GM12878 (cell line): ENCODE data around the gene NFKBIZ. TPM values are rescaled to one million over a fixed set of nuclear protein-coding genes. Genes with fewer than 3 reads are reported as not detected.
A peak's percentile ranks its signal among the peaks of the same experiment; 100 is the strongest.

Experiments
- ATAC-seq: fragments of 200-7000 bp; cut with Tn5 transposase; 3 replicates; pipeline ENCODE4 v1.9.1; 2020; ENCODE audit warnings: mild to moderate bottlenecking, moderate library complexity
- BruUV-seq: library from RNA; stranded (reverse); fragments of 400-500 nt; replicated peaks from 2 replicates; lab custom pipeline; 2021; lab: Mats Ljungman, UMichigan
- CTCF ChIA-PET: fragments of 300-600 bp; sonication (Branson Sonifier 250); formaldehyde crosslinking; extraction: SDS; loops from one replicate; lab custom pipeline; 2021; ENCODE audit warnings: inconsistent platforms; lab: Yijun Ruan, JAX
- POLR2A ChIA-PET: fragments of 350-600 bp; formaldehyde crosslinking; extraction: SDS; loops from one replicate; lab custom pipeline; 2021; ENCODE audit warnings: inconsistent platforms; lab: Charles Lee
- RAD21 ChIA-PET: fragments of 300-600 bp; sonication (Branson Sonifier 250); formaldehyde crosslinking; loops from one replicate; lab custom pipeline; 2023; ENCODE audit warnings: antibody characterized with exemption; ENCODE audit not compliant: unreplicated experiment; lab: Charles Lee
- SMC1A ChIA-PET: fragments of 300-600 bp; sonication (Branson Sonifier 250); formaldehyde crosslinking; loops from one replicate; lab custom pipeline; 2023; ENCODE audit not compliant: unreplicated experiment, uncharacterized antibody; lab: Charles Lee
- DNase-seq: peaks from one replicate; pipeline ENCODE4 v3.0.0-alpha.2; 2011; ENCODE audit warnings: low read depth, low spot score
- FAIRE-seq: peaks from 3 replicates; lab custom pipeline; 2011; peaks lifted over from hg19 to GRCh38; lab: Jason Lieb, UNC
- H2AFZ ChIP-seq: 2 replicates; pipeline ENCODE4 v1.6.0; 2011; ENCODE audit warnings: low read depth, low read length, control low read depth; ENCODE audit not compliant: control insufficient read depth
- H3K27ac ChIP-seq: 2 replicates; pipeline ENCODE4 v1.5.1; 2011; ENCODE audit warnings: control low read depth; ENCODE audit not compliant: control insufficient read depth, insufficient read depth
- H3K27me3 ChIP-seq, 2 experiments: replicated peaks in 1 of 2; 2 replicates each; pipeline versions ENCODE4 v1.6.0 to v1.6.1; 2011; ENCODE audit warnings: low read length in 1 of 2; ENCODE audit not compliant: control insufficient read depth in 2 of 2, insufficient read depth in 2 of 2
- H3K36me3 ChIP-seq, 2 experiments: 2 replicates each; pipeline ENCODE4 v1.5.1; 2011; ENCODE audit warnings: low read length in 1 of 2; ENCODE audit not compliant: control insufficient read depth in 2 of 2, insufficient read depth in 2 of 2
- H3K4me1 ChIP-seq: 2 replicates; pipeline ENCODE4 v1.6.1; 2011; ENCODE audit warnings: mild to moderate bottlenecking, low read length, moderate library complexity, mixed read lengths; ENCODE audit not compliant: control insufficient read depth, insufficient read depth
- H3K4me2 ChIP-seq: 2 replicates; pipeline ENCODE4 v1.6.0; 2011; ENCODE audit warnings: control low read depth; ENCODE audit not compliant: control insufficient read depth, insufficient read depth
- H3K4me3 ChIP-seq: fragments of 200-600 bp; sonication (generic); 2 replicates; pipeline ENCODE4 v1.5.1; 2016
- H3K79me2 ChIP-seq: 2 replicates; pipeline ENCODE4 v1.6.0; 2011; ENCODE audit warnings: low read length; ENCODE audit not compliant: control insufficient read depth, insufficient read depth
- H3K9ac ChIP-seq: 2 replicates; pipeline ENCODE4 v1.8.0; 2011; ENCODE audit warnings: low read length, control low read depth, mixed read lengths; ENCODE audit not compliant: control insufficient read depth, insufficient read depth
- H3K9me3 ChIP-seq: replicated peaks from 3 replicates; pipeline ENCODE4 v1.5.1; 2011; ENCODE audit warnings: mild to moderate bottlenecking, low read length; ENCODE audit not compliant: control insufficient read depth, insufficient read depth
- H4K20me1 ChIP-seq: 2 replicates; pipeline ENCODE4 v1.6.0; 2011; ENCODE audit not compliant: control insufficient read depth, insufficient read depth
- BMI1 ChIP-seq: fragments of 450-650 bp; IDR thresholded peaks from 2 replicates; pipeline ENCODE4 v1.6.1; 2016; ENCODE audit warnings: mild to moderate bottlenecking, moderate library complexity, borderline replicate concordance
- CREB1 ChIP-seq: IDR thresholded peaks from 2 replicates; pipeline ENCODE4 v1.6.1; 2012; ENCODE audit warnings: low read depth, mild to moderate bottlenecking, inconsistent platforms
- EZH2 ChIP-seq: IDR thresholded peaks from 2 replicates; pipeline ENCODE4 v1.6.1; 2012; ENCODE audit warnings: low read depth, mild to moderate bottlenecking, control low read depth, inconsistent platforms, low read length, borderline replicate concordance; ENCODE audit not compliant: control insufficient read depth
- NFYB ChIP-seq: IDR thresholded peaks from 2 replicates; pipeline ENCODE4 v1.6.1; 2011; ENCODE audit warnings: low read depth, mild to moderate bottlenecking, low read length, improper control_type of control experiment, moderate library complexity; ENCODE audit not compliant: insufficient read depth
- SMARCA5 ChIP-seq: fragments of 450-650 bp; IDR thresholded peaks from 2 replicates; pipeline ENCODE4 v1.6.1; 2017; ENCODE audit warnings: mild to moderate bottlenecking
- WGBS: methylation state at CpG from one replicate; pipeline ENCODE4 v1.1.6; 2016; ENCODE audit warnings: low lambda C conversion rate; ENCODE audit not compliant: insufficient replicate concordance, insufficient coverage; ENCODE audit errors: missing lambda C conversion rate; 5-methylcytosine and 5-hydroxymethylcytosine counted together
- in situ Hi-C: fragments of 300-500 bp; cut with MboI; formaldehyde crosslinking; loops from 9 replicates; pipeline ENCODE4 v1.14.3; 2018; ENCODE audit warnings: mixed read lengths
- intact Hi-C: fragments of 100-400 bp; cut with micrococcal nuclease; formaldehyde crosslinking; loops from one replicate; pipeline ENCODE4 v1.14.2; 2022; ENCODE audit not compliant: unreplicated experiment
- polyA plus RNA-seq, 11 experiments: library from polyadenylated mRNA; depleted of rRNA in 4 of 11; unstranded in 6 of 11; stranded (reverse) in 5 of 11; fragments of >200 nt; fragmentation: Nextera tagmentation in 4 of 11; fragmentation: Illumina TruSeq in 1 of 11; extraction: Ambion mirVana in 4 of 11; extraction: Trizol in 1 of 11; gene quantifications; 1 replicate in 1 of 11; 2 replicates in 10 of 11; pipeline versions ENCODE4 v1.2.1 to v1.2.3, GENCODE V29; 2011 to 2016; ENCODE audit warnings: inconsistent platforms in 2 of 11, missing spikeins in 2 of 11, low read depth in 1 of 11
- total RNA-seq, 4 experiments: library from RNA; depleted of rRNA in 3 of 4; stranded (reverse); fragments of >200 nt in 3 of 4; fragmentation: Illumina TruSeq in 1 of 4; extraction: Trizol in 1 of 4; gene quantifications; 2 replicates each; pipeline versions ENCODE4 v1.2.1 to v1.2.3, GENCODE V29; 2013 to 2021

Gene NFKBIZ
- total and polyA plus RNA-seq, 10 of the 15 experiments (the other 5 are each of a cell fraction or from before 2014, with no cell fraction given), result 6.3 to 53.8 (median 17.3) TPM

GRCh38 chr3:101828276-101828675, 21.0 kb upstream of the NFKBIZ start:
- POLR2A ChIA-PET, result interaction anchor here (0.8 to 6.4 kb wide), 13 partner anchors 8 to 231 kb away, joined by 3 to 66 read pairs (median 5); partner anchors contain the start of gene NFKBIZ
- WGBS, result 0% methylated on average over 3 of the region's 3 CpGs
- no peak overlapping the region; the same call in 1 of the 2 replicates for H2AFZ ChIP-seq
- H3K27me3 ChIP-seq, result no peaks in the 10 kb centered on the region
- DNase-seq, result no peak
- intact Hi-C loops, result loop anchor here (5.0 kb wide), 2 partner anchors 159 to 229 kb away; no protein-coding TSS in a partner anchor
- peak overlapping the region; percentile 92 for H3K27ac ChIP-seq
- no peak for ATAC-seq
- no peak for FAIRE-seq
- CTCF ChIA-PET, result interaction anchor here (0.6 to 4.9 kb wide), 10 partner anchors 11 to 401 kb away, joined by 3 to 40 read pairs (median 6); no protein-coding TSS in a partner anchor
- H3K4me2 ChIP-seq, result peak overlapping the region; percentile 74
- peak; percentile 9; the same call in 1 of the 2 replicates for TF ChIP-seq SMARCA5
- no peak for TF ChIP-seq CREB1
- TF ChIP-seq EZH2, result no peak
- TF ChIP-seq NFYB, result no peak
- TF ChIP-seq BMI1, result 0 out of 2 replicates have a peak, but pooled peaks have one; percentile 10
- H3K36me3 ChIP-seq, result peaks cover 1 to 8% of the 10 kb centered on the region in 2 experiments; a peak in 3 of 4 replicates
- H3K4me3 ChIP-seq, result peak overlapping the region; percentile 78
- H3K9ac ChIP-seq, result peak overlapping the region; percentile 89
- peaks cover 19% of the 10 kb centered on the region for H3K4me1 ChIP-seq
- no peaks in the 10 kb centered on the region for H4K20me1 ChIP-seq
- TSS peak; percentile 82 for BruUV-seq
- in situ Hi-C loops, result no loop called here
- H3K9me3 ChIP-seq, result no peaks in the 10 kb centered on the region
- SMC1A ChIA-PET, result interaction anchor here (0.8 to 6.9 kb wide), 26 partner anchors 7 to 397 kb away, joined by 3 to 63 read pairs (median 9); partner anchors contain the start of gene NFKBIZ
- RAD21 ChIA-PET, result interaction anchor here (0.8 to 6.4 kb wide), 24 partner anchors 8 to 400 kb away, joined by 3 to 44 read pairs (median 7); partner anchors contain the start of gene NFKBIZ
- peaks cover 52% of the 10 kb centered on the region for H3K79me2 ChIP-seq
